ENCODE measurements around the gene ARHGEF18.
"Not testable (repeated sequence)": the region's sequence is repeated elsewhere in the genome, so short reads cannot be mapped to it uniquely, and the experiment has no call there.

The ARHGEF18 gene

DNA sequence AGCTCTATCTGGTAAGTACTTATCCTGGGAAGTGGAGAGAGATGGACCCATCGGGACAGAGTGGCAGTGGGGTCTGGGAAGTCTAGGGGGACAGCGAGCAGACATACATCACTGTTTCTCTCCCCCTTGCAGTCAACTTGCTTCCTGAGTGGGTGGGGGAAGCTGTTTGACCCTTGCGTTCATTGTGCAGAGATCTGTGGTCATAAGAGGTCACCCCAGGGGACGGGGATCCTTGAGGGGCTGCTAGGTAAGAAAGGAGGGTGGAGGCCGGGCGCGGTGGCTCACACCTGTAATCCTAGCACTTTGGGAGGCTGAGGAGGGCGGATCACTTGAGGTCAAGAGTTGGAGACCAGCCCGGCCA, 474 bp downstream of the ARHGEF18 start:
- no peak for DNase-seq

DNA sequence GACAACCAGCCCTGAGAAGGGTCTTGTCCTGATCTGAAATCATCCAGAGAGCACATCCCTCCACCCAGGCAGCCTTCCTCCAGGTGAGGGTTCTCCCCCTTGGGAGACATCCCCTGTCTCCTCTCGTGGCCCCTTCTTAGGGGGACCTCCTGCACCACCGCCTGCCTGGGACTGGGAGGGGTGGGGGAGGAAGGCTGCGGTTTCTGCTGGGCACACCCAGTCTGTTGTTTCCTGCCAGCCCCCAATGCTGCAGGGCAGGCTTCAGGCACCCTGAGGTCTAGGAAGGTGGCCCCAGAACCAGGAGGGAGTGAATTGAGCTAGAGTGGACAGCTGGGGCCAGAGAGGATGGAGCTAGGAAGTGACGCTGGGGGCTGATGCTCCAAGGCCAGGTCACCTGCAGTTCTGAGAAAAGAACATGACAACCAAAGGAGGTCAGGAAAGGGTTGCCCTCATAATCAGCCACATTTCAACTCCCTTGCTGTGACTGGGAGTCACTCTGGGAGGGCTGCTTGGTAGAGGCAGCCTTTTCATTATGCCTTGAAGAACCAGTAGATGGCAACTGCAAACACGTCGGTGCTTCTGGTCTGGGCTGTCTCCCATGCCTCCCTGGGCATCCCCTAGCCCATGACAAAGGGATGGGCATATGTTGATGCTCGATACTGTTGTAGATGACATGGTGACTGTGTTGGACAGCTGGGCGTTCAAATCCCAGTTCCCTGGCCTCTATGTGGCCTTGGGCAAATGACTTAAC, 1.4 kb downstream of the ARHGEF18 start:
- DNase-seq: no peak

DNA sequence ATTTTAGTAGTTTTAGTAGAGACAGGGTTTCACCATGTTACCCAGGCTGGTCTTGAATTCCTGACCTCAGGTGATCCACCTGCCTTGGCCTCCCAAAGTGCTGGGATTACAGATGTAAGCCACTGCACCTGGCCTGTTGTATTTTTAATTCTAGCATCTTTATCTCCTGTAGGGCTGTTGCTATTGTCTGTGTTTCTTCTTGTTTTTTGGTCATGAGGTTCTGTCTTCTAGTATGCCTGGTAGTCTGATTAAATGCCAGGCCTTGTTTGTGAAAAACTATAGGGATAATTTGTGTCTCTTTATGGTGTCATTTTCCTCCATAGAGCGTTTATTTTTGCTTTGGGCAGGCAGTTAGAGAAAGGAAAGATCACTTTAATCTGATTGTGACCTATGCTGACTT, 3.1 kb downstream of the ARHGEF18 start:
- DNase-seq: no peak

DNA sequence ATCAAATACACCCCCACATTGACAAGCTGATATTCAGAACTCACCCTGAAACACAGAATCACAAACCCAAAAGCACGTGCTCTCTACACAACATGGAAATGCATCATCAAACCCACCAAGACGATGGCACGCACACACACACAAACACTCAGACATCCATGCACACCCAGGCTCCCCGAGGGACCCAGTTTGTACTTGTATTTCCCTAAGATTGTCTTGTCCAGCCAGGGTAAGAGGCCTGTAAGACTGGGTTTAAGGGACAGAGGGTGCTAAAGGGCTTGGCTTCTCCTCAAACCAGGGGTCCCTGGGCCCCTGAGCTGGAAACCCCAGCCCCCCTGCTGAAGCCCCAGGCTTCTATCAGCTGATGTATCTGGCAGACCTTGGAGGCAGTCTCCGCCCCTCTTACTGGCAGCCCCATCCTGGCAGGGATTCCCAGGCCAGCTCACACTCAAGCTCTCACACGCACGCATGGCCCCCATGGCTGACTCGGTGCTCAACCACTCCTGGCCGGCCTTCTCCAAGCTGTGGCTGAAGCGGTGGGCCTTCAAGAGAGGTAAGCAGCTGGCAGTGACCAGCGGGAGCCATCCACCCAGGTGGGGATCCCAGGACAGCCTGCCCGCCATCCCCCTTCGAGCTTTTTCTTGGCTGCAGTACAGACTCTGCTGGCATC, 6.5 kb downstream of the ARHGEF18 start:
- DNase-seq: no peak

DNA sequence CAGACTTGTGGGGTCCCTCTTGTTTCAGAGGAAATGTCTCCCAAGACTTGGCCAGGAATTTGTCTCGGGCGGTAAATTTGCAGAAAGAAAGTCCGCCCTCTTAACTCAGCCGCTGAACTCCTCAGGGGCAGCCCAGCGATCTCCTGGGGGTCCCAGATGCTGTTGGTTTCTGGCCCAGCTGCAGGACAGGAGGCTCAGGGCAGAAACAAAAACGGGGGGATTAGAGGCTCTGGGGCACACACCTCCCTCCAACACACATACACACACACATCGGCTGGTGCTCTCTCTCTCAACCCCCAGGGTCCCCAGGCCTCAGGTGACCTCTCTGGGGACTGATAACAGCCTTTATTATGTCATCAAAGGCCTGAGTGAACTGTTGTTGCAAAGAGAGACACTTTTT, 7.1 kb downstream of the ARHGEF18 start:
- no peak for DNase-seq

DNA sequence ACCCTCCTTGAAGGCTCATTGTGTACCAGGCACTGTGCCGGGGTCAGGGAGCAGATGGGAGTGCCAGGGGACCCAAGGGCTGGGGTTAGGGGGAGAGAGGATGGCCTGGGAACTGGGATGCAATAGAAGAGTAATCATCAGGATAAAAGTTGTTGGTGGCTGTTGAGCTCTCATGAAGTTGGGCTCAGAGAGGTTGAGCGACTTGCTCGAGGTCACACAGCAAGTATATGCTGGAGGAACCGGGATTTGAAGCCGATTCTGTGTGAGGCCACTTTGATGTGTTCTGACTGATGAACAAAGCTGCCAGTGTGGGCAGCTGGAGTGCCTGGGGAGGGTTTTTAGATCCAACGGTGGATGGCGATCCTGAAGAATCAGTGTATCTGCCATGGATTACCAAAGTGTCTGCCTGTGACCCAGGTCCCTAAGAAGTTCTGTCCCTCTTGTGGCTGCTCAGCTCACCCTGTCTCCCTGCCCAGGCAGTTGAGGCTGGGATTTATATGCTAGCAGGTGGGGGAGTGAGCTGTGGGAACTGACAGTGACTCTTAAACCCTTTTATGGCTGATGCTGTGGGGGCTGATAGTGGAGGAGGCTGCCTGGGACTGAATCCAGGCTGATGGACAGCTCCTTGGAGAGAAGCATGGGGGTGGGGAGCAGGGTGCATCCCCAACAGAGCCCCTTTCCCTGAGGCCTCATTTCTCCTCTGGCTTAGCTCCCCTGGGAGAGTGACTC, 8.3 kb downstream of the ARHGEF18 start:
- no peak for DNase-seq

DNA sequence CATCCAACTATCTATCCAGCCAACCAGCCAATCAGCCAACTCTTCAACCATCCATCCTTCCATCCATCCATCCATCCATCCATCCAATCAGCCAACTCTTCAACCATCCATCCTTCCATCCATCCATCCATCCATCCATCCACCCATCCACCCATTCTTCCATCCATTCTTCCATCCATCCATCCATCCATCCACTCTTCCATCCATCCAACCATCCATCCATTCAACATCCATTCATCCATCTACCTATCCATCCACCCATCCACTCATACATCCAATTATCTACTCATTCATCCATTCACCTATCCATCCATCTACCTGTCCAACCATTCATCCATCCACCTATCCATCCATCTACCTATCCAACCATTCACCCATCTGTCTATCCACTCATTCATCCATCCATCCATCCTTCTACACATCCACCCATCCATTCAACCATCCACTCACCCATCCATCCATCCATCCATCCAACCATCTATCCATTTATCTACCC, 9.4 kb downstream of the ARHGEF18 start:
- no peak for DNase-seq

DNA sequence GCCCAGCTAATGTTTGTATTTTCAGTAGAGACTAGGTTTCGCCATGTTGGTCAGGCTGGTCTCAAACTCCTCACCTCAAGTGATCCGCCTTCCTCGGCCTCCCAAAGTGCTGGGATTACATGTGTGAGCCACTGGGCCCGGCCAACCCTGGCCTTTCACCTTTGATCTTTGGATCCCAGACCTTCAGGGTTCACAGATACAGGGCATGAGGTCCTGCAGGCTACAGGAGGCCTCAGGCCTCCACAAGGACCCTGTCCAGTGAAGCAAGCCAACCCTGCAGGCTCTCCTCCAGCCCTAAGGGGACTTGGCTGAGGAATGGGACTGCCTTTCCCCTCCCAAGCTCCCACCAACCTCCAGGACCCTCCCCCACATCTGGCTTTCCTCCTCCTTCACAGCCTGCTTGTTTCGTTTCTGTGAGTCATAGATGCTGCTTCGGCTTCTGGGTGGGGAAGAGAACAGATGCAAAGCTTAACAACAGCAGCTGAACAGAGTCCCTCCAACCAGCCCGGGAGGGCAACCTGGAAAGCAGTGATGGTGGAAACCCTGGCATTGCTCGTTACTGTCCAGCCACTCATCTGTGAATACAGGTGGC, 11.8 kb downstream of the ARHGEF18 start:
- DNase-seq: no peak

DNA sequence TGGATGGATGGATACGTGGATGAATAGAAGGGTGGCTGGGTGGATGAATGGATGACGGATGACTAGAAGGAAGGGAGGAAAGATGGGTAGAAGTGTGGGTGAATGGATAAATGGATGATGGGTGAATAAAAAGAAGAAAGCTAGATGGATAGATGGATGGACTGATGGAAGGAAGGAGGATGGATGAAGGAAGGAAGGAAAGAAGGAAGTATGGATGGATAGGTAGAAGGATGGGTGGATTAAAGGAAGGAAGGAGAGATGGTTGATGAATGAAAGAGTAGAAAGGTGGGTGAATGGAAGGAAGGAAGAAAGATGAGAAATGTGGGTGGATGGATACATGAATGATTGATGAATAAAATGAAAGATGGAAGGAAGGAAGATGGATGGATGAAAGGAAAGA, 14.5 kb downstream of the ARHGEF18 start:
- DNase-seq: no peak

DNA sequence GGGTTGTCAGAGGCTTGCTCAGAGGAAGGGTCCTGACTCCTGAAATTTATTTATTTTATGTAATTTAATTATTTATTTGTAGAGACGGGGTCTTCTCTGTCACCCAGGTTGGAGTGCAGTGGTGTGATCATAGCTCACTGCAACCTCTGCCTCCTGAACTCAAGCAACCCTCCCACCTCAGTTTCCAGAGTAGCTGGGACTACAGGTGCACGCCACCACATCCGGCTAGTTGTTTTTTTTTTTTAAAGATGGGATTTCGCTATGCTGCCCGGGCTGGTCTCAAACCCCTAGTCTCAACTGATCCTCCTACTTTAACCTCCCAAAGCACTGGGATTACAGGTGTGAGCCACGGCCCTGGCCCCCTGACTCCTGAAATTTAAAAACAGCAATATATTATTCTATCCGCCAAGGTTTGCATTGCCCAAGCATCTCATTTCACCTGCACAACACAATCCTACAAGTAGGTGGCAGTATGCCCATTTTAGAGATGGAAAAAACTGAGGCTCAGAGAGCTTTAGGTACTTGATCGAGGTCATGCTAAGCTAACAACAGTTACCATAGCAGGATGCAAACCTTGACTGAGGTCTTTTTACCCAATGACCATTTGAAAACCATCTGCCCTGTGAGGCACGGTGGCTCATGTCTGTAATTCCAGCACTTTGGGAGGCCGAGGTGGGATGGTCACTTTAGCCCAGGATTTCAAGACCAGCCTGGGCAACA, 18.1 kb downstream of the ARHGEF18 start:
- DNase-seq: no peak

DNA sequence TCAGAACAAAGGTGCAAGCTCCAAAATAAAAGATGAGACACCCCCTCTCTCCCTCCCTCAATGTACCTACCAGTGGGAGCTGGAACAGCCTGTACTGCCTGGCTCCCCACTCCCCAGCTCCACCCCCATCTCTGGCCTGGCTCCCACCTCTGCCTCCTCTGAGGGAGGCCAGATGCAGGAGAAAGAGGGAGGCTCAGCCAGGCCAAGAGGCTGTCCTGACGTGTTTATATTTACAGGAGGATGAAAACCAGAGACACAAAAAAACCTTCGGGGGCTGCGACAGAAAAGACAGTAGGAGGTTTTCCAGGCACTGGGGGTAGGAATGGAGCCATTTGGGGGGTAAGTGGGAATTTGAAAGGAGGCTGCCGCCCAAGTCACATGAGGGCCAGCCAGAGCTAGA, 19.7 kb downstream of the ARHGEF18 start:
- no peak for DNase-seq

DNA sequence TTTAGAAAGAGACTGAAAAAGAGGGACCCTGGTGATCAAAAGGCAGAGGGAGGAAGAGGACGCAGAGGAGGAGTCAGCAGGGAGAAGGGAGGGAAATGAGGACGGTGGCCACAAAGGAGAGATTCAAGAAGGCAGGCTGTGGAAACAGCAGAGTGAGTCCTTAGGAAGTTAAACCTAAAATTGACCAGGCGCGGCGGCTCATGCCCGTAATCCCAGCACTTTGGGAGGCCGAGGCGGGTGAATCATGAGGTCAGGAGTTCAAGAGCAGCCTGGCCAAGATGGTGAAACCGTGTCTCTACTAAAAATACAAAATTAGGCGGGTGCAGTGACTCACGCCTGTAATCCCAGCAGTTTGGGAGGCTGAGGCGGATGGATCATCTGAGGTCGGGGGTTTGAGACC, 20.1 kb downstream of the ARHGEF18 start:
- not testable (repeated sequence) for DNase-seq

DNA sequence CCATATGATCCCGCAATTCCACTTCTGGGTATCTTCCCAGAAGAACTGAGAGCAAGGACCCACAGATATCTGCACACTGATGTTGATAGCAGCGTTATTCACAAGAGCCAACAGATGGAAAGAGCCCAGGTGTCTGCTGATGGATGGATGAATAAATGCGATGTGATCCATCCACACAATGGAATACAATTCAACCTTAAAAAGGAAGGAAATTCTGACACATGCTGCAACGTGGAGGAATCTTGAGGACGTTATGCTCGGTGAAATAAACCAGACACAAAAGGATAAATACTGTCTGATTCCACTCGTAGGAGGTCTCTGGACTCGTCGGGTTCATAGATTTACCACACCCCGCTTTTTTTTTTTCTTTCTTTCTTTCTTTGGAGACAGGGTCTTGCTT, 21.8 kb downstream of the ARHGEF18 start:
- DNase-seq: no peak

DNA sequence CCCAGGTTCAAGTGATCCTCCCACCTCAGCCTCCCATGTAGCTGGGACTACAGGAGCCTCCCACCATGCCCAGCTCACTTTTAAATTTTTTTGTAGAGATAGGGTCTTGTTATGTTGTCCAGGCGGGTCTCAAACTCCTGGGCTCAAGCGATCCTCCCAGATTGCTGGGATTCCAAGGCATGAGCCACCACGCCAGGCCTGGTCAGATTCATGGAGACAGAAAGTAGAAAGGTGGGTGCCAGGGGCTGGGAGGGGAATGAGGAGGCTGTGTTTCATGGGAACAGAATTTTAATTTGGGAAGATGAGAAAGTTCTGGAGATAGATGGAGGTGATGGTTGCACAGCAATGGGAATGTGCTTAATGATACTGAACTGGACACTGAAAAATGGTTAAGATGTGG, 22.3 kb downstream of the ARHGEF18 start:
- DNase-seq: no peak

DNA sequence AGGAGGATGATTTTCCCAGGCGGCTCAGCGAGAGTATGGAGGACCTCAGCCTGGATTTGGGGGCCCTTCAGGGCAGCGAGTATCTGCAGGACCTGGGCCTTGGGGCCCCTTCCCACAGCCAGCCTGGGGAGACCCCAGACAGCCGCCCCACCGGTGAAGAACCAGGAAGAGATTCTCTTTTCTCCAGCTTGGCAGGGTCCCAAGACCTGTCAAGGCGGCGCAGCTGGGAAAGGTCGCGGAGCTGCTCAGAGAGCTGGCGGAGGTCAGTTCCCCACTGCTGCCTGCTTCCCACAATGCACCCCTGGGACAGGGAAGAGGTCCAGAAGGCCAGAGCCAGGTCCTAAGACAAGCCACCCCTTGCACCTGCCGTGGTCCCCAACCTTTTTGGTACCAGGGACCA, 24.1 kb downstream of the ARHGEF18 start:
- no peak for DNase-seq

DNA sequence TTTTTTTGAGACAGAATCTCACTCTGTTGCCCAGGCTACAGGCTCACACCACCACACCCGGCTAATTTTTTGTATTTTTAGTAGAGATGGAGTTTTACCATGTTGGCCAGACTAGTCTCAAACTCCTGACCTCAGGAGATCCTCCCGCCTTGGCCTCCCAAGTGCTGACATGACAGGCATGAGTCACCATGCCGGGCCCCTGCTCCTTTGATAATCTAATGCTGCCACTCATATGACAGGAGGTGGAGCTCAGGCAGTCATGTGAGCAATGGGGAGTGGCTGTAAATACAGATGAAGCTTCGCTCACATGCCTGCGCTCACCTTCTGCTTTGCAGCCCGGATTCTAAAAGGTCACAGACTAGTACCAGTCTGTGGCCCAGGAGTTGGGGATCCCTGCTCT, 25.1 kb downstream of the ARHGEF18 start:
- no peak for DNase-seq

DNA sequence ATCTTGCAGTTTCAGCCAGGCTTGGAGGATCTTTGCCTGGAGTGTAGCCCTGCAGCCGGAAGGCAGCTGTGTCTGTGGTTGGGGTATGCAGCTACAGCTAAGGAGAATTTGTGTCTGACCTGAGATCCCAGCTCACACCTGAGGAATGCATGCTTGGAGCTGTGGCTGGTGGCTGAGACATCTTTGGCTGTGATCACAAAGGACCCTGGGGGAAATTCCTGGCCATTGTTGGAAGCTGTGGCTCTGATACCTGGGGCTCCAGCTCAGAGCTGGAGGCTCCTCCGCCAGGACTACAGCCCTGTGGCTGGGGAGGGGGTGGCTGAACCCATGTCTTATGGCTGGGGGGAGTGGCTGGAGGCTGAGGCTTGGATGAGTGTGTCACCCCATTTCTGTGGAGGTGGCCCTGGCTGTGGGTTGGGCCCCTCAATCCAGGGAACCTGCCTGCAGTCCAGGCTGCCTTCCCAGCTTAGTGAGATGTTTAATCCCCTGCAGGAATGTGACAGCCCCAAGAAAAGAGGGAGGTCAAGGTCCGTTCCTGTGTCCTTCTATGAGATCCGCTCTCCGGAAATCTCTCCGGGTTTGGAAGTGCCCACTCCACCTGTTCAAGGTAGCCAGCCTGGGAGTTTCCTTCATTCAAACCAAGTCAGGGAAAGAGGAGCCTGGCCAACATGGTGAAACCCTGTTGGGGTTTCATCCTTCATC, 27.6 kb downstream of the ARHGEF18 start:
- no peak for DNase-seq

DNA sequence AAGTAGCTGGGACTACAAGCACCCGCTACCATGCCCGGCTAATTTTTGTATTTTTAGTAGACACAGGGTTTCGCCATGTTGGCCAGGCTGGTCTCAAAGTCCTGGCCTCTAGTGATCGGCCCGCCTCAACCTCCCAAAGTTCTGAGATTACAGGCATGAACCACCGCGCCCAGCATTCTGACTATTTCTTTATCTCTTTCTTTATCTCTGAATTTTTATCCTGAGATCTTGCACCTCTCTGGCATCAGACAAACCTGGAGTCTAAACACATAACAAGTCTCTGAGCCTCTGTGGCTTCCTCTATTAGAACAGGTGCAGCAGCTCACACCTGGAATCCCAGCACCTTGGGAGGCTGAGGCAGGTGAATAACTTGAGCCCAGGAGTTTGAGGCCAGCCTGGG, 28.5 kb downstream of the ARHGEF18 start:
- no peak for DNase-seq

DNA sequence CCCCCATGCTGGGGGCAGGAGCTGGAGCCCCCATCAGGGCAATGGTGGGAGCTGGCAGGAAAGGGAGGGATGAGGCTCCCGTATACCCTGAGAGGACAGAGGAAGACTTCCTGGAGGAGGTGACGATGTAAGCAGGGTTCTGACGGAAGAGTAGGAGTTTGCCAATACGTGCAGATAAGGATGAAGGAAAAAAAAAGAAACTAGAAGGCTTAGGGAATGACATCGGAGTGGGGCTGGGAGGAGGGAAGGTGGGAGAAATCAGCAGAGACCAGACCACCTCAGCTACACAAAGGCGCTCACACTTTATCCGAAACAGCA, 32.3 kb downstream of the ARHGEF18 start:
- no peak for DNase-seq

DNA sequence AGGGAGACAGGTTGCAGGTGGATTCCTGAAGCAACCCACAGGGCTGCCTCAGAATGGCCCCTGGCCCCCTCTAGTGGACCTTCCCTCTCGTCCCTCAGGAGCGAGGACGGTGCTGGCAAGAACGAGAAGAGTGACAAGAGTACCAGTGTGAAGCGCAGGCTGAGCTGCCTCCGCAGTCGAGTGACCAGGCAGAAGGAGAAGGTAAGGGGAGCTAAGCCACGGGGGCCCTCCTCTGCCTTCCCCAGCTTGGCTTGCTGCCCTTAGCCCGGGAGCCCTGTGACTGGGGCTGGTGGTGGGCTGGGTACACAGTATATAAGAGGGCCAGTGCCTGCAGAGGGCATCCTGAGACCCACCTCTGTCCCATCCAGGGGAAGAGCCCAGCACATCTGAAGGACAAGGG, 34.0 kb downstream of the ARHGEF18 start:
- no peak for DNase-seq

DNA sequence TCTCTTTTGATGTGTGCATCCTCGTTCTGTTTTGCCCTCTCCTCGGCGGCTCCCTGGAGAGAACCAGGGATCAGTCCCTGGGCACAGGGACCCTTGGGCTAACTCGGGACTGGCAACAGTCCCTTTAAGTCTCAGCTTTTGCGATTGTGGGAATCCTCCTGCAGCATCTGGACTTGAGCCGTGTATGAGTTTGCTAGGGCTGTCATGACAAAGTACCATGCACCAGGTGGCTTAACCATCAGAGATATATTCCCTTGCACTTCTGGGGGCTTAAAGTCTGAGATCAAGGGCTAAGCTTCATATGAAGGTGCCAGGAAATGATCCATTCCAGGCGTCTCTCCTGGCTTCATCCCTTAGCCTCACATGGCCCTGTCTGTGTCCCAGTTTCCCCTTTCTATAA, 34.5 kb downstream of the ARHGEF18 start:
- DNase-seq: no peak

DNA sequence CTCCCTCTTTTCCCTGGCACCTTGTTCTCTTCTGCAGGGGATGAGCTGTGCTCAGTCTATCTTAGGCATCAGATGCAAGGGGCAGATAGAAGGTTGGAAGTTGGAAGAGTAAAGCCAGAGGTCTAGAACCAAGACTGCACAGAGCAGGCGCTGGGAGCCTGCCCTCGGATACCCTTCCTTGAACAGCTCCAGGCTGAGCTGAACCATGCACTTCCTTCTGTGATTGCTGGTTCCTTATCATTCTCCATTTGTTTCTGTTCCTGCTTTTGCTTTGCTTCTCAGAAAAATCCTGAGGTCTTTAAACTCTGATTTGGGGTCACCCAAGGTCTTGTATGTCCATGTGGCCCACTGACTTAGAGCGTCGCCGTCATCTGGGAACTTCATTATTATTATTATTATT, 36.3 kb downstream of the ARHGEF18 start:
- DNase-seq: no peak

DNA sequence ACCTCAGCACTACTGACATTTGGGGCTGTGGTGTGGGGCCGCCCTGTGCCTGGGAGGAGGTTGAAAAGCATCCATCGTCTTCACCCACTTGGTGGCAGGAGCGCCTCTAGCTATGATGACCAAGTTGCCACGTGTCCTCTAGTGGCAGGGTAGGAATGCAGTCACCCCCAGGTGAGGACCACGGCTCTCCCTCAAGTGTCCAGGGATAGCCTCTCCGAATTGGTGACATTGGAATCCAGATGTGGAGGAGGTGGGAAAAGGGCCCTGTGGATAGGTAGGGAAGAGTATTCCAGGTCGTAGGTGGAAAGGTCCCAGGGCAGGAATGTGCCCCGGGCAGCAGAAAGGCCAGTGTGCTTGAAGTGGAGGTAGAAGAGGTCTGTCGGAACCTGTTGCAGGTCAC, 37.6 kb downstream of the ARHGEF18 start:
- no peak for DNase-seq

Measured in DMS79 (cell line).